GM12878 (cell line): ENCODE data around the gene BIK.

Experiments
- CHD2 ChIP-seq: IDR thresholded peaks from 2 replicates; pipeline ENCODE4 v1.6.1; 2011; ENCODE audit warnings: low read depth, low read length, improper control_type of control experiment, borderline replicate concordance
- CREM ChIP-seq: IDR thresholded peaks from 2 replicates; pipeline ENCODE4 v1.6.1; 2014; ENCODE audit warnings: antibody characterized with exemption, low read depth
- CTCF ChIP-seq, 3 experiments: IDR thresholded peaks in 2 of 3; conservative IDR thresholded peaks in 1 of 3; 2 replicates each; pipeline ENCODE4 v1.5.1; 2011; ENCODE audit warnings: low read depth in 3 of 3, low read length in 3 of 3, mild to moderate bottlenecking in 3 of 3, control low read depth in 2 of 3, moderate library complexity in 2 of 3, inconsistent platforms in 1 of 3, mixed read lengths in 1 of 3; ENCODE audit not compliant: control insufficient read depth in 2 of 3, insufficient read depth in 1 of 3; ENCODE audit errors: extremely low read depth in 1 of 3
- E2F4 ChIP-seq: IDR thresholded peaks from 2 replicates; pipeline ENCODE4 v1.6.1; 2012; ENCODE audit warnings: low read depth, low read length, improper control_type of control experiment
- FOXM1 ChIP-seq: IDR thresholded peaks from 2 replicates; pipeline ENCODE4 v1.6.1; 2012; ENCODE audit warnings: low read depth, mild to moderate bottlenecking, inconsistent platforms, low read length, moderate library complexity
- NFYB ChIP-seq: IDR thresholded peaks from 2 replicates; pipeline ENCODE4 v1.6.1; 2011; ENCODE audit warnings: low read depth, mild to moderate bottlenecking, low read length, improper control_type of control experiment, moderate library complexity; ENCODE audit not compliant: insufficient read depth
- NR2C2 ChIP-seq: IDR thresholded peaks from 2 replicates; pipeline ENCODE4 v1.6.1; 2011; ENCODE audit warnings: borderline replicate concordance, low read depth; ENCODE audit not compliant: control insufficient read depth, insufficient read length
- POLR2A ChIP-seq: IDR thresholded peaks from 2 replicates; pipeline ENCODE4 v1.6.1; 2011; ENCODE audit warnings: low read depth, mild to moderate bottlenecking, low read length
- POLR2AphosphoS5 ChIP-seq: IDR thresholded peaks from 2 replicates; pipeline ENCODE4 v1.6.1; 2011; ENCODE audit warnings: mild to moderate bottlenecking, low read length, inconsistent platforms
- RAD21 ChIP-seq: IDR thresholded peaks from 2 replicates; pipeline ENCODE4 v1.6.1; 2011; ENCODE audit warnings: mild to moderate bottlenecking, low read depth, low read length, moderate library complexity; ENCODE audit not compliant: insufficient read depth
- RBBP5 ChIP-seq: fragments of 200-600 bp; sonication (generic); conservative IDR thresholded peaks from 2 replicates; pipeline ENCODE4 v1.6.1; 2016
- RFX5 ChIP-seq: IDR thresholded peaks from 2 replicates; pipeline ENCODE4 v1.6.1; 2011; ENCODE audit warnings: low read depth, low read length, improper control_type of control experiment
- TAF1 ChIP-seq: IDR thresholded peaks from 2 replicates; pipeline ENCODE4 v1.6.1; 2011; ENCODE audit warnings: mild to moderate bottlenecking, low read depth, low read length, borderline replicate concordance
- ZNF274 ChIP-seq: IDR thresholded peaks from one replicate; pipeline ENCODE4 v1.8.0; 2011; ENCODE audit not compliant: insufficient read length, insufficient read depth

GRCh38 chr22:43090130-43090789, 20.3 kb upstream of the BIK start:
- peak; percentile 46 to 66 (median 58); a peak in 5 of 6 replicates for TF ChIP-seq CTCF (IDR thresholded peaks at IDR 0.05 in 2 of 3, conservative IDR thresholded peaks at IDR 0.05 in 1 of 3; ENCODE audit: control insufficient read depth in 2 of 3, extremely low read depth in 1 of 3, insufficient read depth in 1 of 3, low read depth in 3 of 3, low read length in 3 of 3)
- TF ChIP-seq POLR2AphosphoS5 = no peak
- no peak for TF ChIP-seq E2F4
- no peak for TF ChIP-seq CHD2
- no peak for TF ChIP-seq NR2C2
- no peak for TF ChIP-seq TAF1
- 0 out of 2 replicates have a peak, but pooled peaks have one; percentile 31 for TF ChIP-seq CREM
- TF ChIP-seq NFYB = no peak
- TF ChIP-seq FOXM1 = no peak
- TF ChIP-seq RFX5 = no peak
- TF ChIP-seq ZNF274 = no peak
- no peak for TF ChIP-seq RBBP5
- no peak for TF ChIP-seq POLR2A
- TF ChIP-seq RAD21 = peak; percentile 76
